Tibial nerve (tissue), 4 donors: ENCODE results near the gene KDM4C. TPM values are rescaled to one million over a fixed set of nuclear protein-coding genes. Genes with fewer than 3 reads are reported as not detected.
A peak's percentile ranks its signal among the peaks of the same experiment; 100 is the strongest.

Experiments used
- DNase-seq, 2 donors: peaks; one replicate each; pipeline ENCODE4 v3.0.0-alpha.2; 2019; ENCODE audit warnings: low spot score in 2 of 2
- H3K27ac ChIP-seq, 4 donors: fragments of 200-600 bp; sonication (generic) in 3 of 4; one replicate each; pipeline ENCODE4 v1.5.1; 2017 to 2019; ENCODE audit warnings: mild to moderate bottlenecking in 1 of 4
- H3K27me3 ChIP-seq, 2 donors: fragments of 200-600 bp; sonication (generic) in 1 of 2; one replicate each; pipeline versions ENCODE4 v1.5.1 to v1.6.0; 2017 to 2019
- H3K36me3 ChIP-seq, 3 donors: fragments of 200-600 bp; sonication (generic); one replicate each; pipeline ENCODE4 v1.5.1; 2018 to 2019
- H3K4me1 ChIP-seq, 4 donors: fragments of 200-600 bp; sonication (generic) in 3 of 4; one replicate each; pipeline ENCODE4 v1.5.1; 2017 to 2019
- H3K4me3 ChIP-seq, 4 donors: fragments of 200-600 bp; sonication (generic) in 3 of 4; one replicate each; pipeline ENCODE4 v1.5.1; 2017 to 2019; ENCODE audit warnings: mild to moderate bottlenecking in 1 of 4, moderate library complexity in 1 of 4
- H3K9me3 ChIP-seq, 4 donors: fragments of 200-600 bp; sonication (generic) in 3 of 4; one replicate each; pipeline ENCODE4 v1.5.1; 2017 to 2019
- EP300 ChIP-seq, 2 donors: sonication (generic); formaldehyde crosslinking; IDR thresholded peaks; one replicate each; pipeline ENCODE4 v1.6.1; 2017; ENCODE audit warnings: antibody characterized with exemption in 2 of 2, mild to moderate bottlenecking in 1 of 2
- POLR2A ChIP-seq, 2 donors: fragments of 450-650 bp; IDR thresholded peaks; one replicate each; pipeline ENCODE4 v1.6.1; 2017; ENCODE audit warnings: antibody characterized with exemption in 2 of 2, mild to moderate bottlenecking in 2 of 2, moderate library complexity in 2 of 2
- WGBS, 2 donors: methylation state at CpG; one replicate each; pipeline ENCODE4 v1.1.5; 2018; 5-methylcytosine and 5-hydroxymethylcytosine counted together
- total RNA-seq, 4 donors: library from RNA; depleted of rRNA; stranded (reverse); fragments of >200 nt; gene quantifications; one replicate each; pipeline ENCODE4 v1.1.0, GENCODE V29; 2016
- TF ChIP-seq, protein P1 (sequence below), 5 experiments: fragments of 200-600 bp in 3 of 5; fragments of 450-650 bp in 2 of 5; sonication (generic) in 3 of 5; IDR thresholded peaks; one replicate each; pipeline ENCODE4 v1.5.1; 2016 to 2019; ENCODE audit warnings: antibody characterized with exemption in 5 of 5, mild to moderate bottlenecking in 3 of 5, moderate library complexity in 2 of 5

The KDM4C gene
- total RNA-seq, 4 donors from 2014 or later, result 27.8 to 47.7 (median 38.1) TPM

DNA sequence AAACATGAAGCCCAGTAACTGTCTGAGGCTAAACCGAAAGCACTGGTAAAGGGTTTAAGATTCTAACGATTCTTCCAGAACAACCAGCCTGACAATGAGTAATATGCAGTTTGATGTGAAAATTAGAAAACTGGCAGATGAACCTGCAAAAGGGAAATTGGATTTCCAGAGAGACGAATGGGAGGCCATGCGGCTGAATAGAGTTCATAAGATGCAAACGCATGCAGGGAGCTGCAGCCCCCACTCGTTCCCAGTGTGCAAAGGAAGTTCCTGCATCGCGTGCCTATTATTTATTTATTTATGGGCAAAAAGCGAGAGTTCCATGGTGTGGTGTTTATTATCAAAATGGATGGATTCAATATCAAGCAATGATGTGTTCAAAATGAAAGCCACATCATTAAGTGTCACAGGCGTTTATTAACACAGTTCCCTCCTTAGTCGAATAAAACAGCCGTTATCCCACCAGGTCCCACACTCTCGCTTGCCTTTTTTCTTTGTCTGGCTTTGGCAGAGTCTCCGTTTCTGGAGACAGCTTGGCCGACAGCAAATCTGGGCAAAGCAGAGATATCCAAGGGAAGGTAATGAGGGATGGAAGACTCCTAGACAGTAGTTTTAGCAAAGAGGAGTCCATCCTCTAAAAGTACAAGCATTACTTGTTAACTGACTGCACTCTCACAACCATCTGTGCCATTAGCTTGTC lies 451.4 kb downstream of the KDM4C start:
- Histone ChIP-seq H3K27ac (no peak overlapping the region), H3K27me3 (no peaks in the 10 kb centered on the region), H3K4me1 (peaks cover 0 to 8% (median 0%) of the 10 kb centered on the region in 4 donors), H3K36me3 (no peaks in the 10 kb centered on the region), H3K4me3 (no peak overlapping the region), H3K9me3 (no peaks in the 10 kb centered on the region)
- TF ChIP-seq POLR2A (IDR thresholded peaks at IDR 0.05), result no peak
- TF ChIP-seq, protein P1, sequence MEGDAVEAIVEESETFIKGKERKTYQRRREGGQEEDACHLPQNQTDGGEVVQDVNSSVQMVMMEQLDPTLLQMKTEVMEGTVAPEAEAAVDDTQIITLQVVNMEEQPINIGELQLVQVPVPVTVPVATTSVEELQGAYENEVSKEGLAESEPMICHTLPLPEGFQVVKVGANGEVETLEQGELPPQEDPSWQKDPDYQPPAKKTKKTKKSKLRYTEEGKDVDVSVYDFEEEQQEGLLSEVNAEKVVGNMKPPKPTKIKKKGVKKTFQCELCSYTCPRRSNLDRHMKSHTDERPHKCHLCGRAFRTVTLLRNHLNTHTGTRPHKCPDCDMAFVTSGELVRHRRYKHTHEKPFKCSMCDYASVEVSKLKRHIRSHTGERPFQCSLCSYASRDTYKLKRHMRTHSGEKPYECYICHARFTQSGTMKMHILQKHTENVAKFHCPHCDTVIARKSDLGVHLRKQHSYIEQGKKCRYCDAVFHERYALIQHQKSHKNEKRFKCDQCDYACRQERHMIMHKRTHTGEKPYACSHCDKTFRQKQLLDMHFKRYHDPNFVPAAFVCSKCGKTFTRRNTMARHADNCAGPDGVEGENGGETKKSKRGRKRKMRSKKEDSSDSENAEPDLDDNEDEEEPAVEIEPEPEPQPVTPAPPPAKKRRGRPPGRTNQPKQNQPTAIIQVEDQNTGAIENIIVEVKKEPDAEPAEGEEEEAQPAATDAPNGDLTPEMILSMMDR (IDR thresholded peaks at IDR 0.05), result no peak
- TF ChIP-seq EP300 (IDR thresholded peaks at IDR 0.05), result no peak
- DNase-seq, result no peak
- WGBS, 2 donors, result 81% methylated on average over 15 of the region's 15 CpGs

DNA sequence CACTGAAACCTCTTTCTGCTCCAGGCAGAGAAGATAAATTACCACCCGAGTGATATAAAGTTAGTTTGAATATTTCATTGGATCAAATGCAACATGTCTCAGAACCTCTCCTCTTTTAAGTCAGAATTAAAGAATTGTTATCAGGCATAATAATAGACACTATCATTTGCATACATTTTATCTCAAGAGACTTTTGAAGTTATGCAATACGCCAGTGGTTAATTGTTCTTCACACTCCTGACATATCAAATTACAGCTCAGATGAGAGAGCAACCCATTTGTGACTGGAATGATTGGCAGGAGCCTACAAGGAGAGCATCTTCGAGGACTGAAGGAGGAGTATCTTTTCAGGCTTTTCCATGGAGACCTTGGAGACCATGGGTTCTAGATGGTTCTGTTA lies 452.2 kb downstream of the KDM4C start:
- TF ChIP-seq, protein P1 (IDR thresholded peaks at IDR 0.05), result no peak
- no peak for TF ChIP-seq POLR2A (IDR thresholded peaks at IDR 0.05)
- no peak for TF ChIP-seq EP300 (IDR thresholded peaks at IDR 0.05)
- H3K27me3 ChIP-seq, result no peaks in the 10 kb centered on the region
- H3K27ac ChIP-seq, result no peak overlapping the region
- no peaks in the 10 kb centered on the region for H3K36me3 ChIP-seq
- no peak overlapping the region for H3K4me3 ChIP-seq
- no peaks in the 10 kb centered on the region for H3K9me3 ChIP-seq
- no peak for DNase-seq
- H3K4me1 ChIP-seq, result peaks cover 0 to 8% (median 0%) of the 10 kb centered on the region in 4 donors
- WGBS, 2 donors, result 79 to 81% methylated on average over 3 of the region's 3 CpGs

DNA sequence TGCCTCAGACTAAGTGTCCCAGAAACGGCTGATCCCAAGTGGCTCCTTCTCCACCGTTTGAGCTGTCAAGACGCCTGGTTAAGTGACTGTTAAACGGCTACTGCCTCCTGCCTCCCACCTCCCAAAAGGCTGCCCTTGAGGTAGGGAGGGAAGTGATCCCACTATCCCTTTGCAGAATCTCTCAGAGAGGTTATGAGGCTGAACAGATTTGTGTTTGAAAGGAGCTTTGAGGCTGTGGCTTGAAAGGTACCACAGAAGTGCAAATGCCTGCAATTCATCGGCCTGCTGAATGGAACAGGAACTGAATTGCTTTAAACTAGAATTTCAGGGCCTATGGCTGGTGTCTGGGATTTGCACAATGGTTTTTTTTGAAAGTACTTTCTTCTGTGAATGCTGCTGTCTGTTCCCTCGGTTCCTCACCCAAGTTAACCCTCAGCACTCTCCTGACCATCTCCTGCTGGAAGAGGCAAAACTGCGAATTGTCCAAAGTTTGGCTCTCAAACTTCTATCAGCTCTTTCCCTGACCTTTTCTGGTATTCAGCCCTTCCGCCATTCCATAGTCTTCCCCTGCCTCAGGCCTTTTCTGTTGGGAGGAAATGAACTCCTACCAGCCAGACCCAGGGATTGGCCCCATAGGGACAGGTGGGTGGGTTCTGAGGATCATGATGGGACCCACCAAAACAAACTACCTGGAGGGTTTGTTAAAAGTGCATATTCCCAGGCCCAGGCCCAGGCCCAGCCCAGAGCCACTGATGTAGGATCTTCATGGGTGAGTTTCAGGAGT lies 453.3 kb downstream of the KDM4C start:
- Histone ChIP-seq H3K4me3 (no peak overlapping the region), H3K27me3 (no peaks in the 10 kb centered on the region), H3K9me3 (no peaks in the 10 kb centered on the region), H3K4me1 (peaks cover 0 to 8% (median 0%) of the 10 kb centered on the region in 4 donors), H3K36me3 (no peaks in the 10 kb centered on the region), H3K27ac (no peak overlapping the region)
- TF ChIP-seq, protein P1 (IDR thresholded peaks at IDR 0.05), result no peak
- TF ChIP-seq EP300 (IDR thresholded peaks at IDR 0.05) (no peak), POLR2A (IDR thresholded peaks at IDR 0.05) (no peak)
- 65% methylated on average over 8 of the region's 8 CpGs for whole genome bisulfite sequencing, 2 donors
- DNase-seq, result no peak

DNA sequence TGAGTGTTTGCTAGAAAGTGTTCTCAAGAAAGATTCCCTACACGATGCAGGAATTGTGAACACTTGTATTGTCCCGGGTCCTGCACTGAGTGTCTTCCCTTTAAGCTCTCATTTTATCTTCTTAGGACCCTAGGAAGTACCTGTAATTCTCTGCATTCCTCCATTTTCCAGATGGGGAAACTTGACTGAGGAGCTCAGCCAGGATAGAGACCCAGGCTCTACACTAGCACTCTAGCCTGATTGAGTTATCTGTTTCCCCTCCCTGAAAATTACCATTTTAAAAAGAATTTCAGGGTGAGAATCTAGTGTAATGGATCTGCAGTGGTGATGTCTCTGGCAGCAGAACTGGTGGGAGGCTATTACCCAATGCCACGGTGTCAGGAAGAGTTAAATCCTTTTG lies 453.9 kb downstream of the KDM4C start:
- WGBS, 2 donors, result 69 to 74% methylated on average over 3 of the region's 3 CpGs

More for the DNA sequence above, 453.9 kb downstream of the KDM4C start:
- no peak overlapping the region for H3K27ac ChIP-seq
- H3K27me3 ChIP-seq, result no peaks in the 10 kb centered on the region
- H3K4me3 ChIP-seq, result peak overlapping the region in 1 of 4 donors; percentile 26
- no peaks in the 10 kb centered on the region for H3K9me3 ChIP-seq
- peaks cover 0 to 8% (median 0%) of the 10 kb centered on the region in 4 donors for H3K4me1 ChIP-seq
- no peaks in the 10 kb centered on the region for H3K36me3 ChIP-seq
- TF ChIP-seq, protein P1 (IDR thresholded peaks at IDR 0.05), result no peak
- no peak for TF ChIP-seq EP300 (IDR thresholded peaks at IDR 0.05)
- TF ChIP-seq POLR2A (IDR thresholded peaks at IDR 0.05), result no peak
- no peak for DNase-seq
